RWPE1 (cell line): ENCODE data around the gene ABCF3.

Experiments
- CTCF ChIA-PET: fragments of 350-600 bp; sonication (Branson Sonifier 250); formaldehyde crosslinking; extraction: SDS; loops from one replicate; lab custom pipeline; 2021; lab: Yijun Ruan, JAX
- POLR2A ChIA-PET: fragments of 400-600 bp; formaldehyde crosslinking; extraction: SDS; loops from one replicate; lab custom pipeline; 2020; ENCODE audit warnings: antibody characterized with exemption; ENCODE audit not compliant: low non-redundant PET; lab: Yijun Ruan, JAX
- DNase-seq: peaks from one replicate; pipeline ENCODE4 v3.0.0; 2012; ENCODE audit warnings: low spot score
- H3K27ac ChIP-seq: fragments of 450-650 bp; 2 replicates; pipeline ENCODE4 v1.5.1; 2017
- CTCF ChIP-seq: fragments of 450-650 bp; conservative IDR thresholded peaks from 2 replicates; pipeline ENCODE4 v1.5.1; 2017; ENCODE audit warnings: low read depth, mild to moderate bottlenecking

The ABCF3 gene

GRCh38 chr3:184198509-184198908 lies 12.5 kb downstream of the ABCF3 start:
- DNase-seq = no peak
- no peak overlapping the region for H3K27ac ChIP-seq
- TF ChIP-seq CTCF = no peak
- ChIA-PET POLR2A (no interaction called here), CTCF (interaction anchor here (0.5 to 0.6 kb wide), 2 partner anchors 16 to 18 kb away, joined by 4 to 5 read pairs; no protein-coding TSS in a partner anchor)

GRCh38 chr3:184200825-184201224 lies 14.8 kb downstream of the ABCF3 start:
- no peak for DNase-seq
- H3K27ac ChIP-seq = no peak overlapping the region
- TF ChIP-seq CTCF = no peak
- CTCF ChIA-PET = no interaction called here
- POLR2A ChIA-PET = no interaction called here

GRCh38 chr3:184203526-184203925 lies 17.5 kb downstream of the ABCF3 start:
- CTCF ChIA-PET = interaction anchor here (0.7 to 1.2 kb wide), 3 partner anchors 8 to 25 kb away, joined by 3 to 4 read pairs (median 3); no protein-coding TSS in a partner anchor

GRCh38 chr3:184209146-184209923 lies 23.3 kb downstream of the ABCF3 start:
- no peak for TF ChIP-seq CTCF
- DNase-seq = no peak
- H3K27ac ChIP-seq = no peak overlapping the region
- POLR2A ChIA-PET = interaction anchor here (0.7 kb wide), 1 partner anchor 31 kb away, joined by 4 read pairs; no protein-coding TSS in a partner anchor
- CTCF ChIA-PET = interaction anchor here (0.7 to 1.0 kb wide), 2 partner anchors 15 to 452 kb away, joined by 4 to 5 read pairs; no protein-coding TSS in a partner anchor

More at GRCh38 chr3:184203526-184203925, 17.5 kb downstream of the ABCF3 start:
- no peak for DNase-seq
- no peak overlapping the region for H3K27ac ChIP-seq
- TF ChIP-seq CTCF = no peak
- POLR2A ChIA-PET = interaction anchor here (1.0 kb wide), 1 partner anchor 9 kb away, joined by 5 read pairs; no protein-coding TSS in a partner anchor

- ChIA-PET CTCF (interaction anchor here (1.0 to 1.1 kb wide), 2 partner anchors 16 to 327 kb away, joined by 3 to 6 read pairs; no protein-coding TSS in a partner anchor), POLR2A (no interaction called here)
- no peak for DNase-seq
Observed at GRCh38 chr3:184211297-184211696, 25.3 kb downstream of the ABCF3 start.

More at GRCh38 chr3:184211297-184211696, 25.3 kb downstream of the ABCF3 start:
- no peak for TF ChIP-seq CTCF
- H3K27ac ChIP-seq = no peak overlapping the region
